DND-41 (cell line): ENCODE measurements around the gene PTPRE.

Source experiments
- ATAC-seq: fragments of 200-7000 bp; cut with Tn5 transposase; 3 replicates; pipeline ENCODE4 v1.9.1; 2021; ENCODE audit warnings: low read depth; ENCODE audit not compliant: insufficient read depth
- DNase-seq: peaks from one replicate; pipeline ENCODE4 v3.0.0-alpha.2; 2020
- H2AFZ ChIP-seq: 2 replicates; pipeline ENCODE4 v1.6.0; 2012; ENCODE audit warnings: low read depth, low read length
- H3K27ac ChIP-seq: 2 replicates; pipeline ENCODE4 v1.5.1; 2012; ENCODE audit warnings: low read length, inconsistent platforms
- H3K27me3 ChIP-seq: fragments of 200-600 bp; sonication (generic); 2 replicates; pipeline ENCODE4 v1.6.0; 2012; ENCODE audit warnings: low read length, mild to moderate bottlenecking, inconsistent platforms; ENCODE audit not compliant: insufficient read depth, poor library complexity
- H3K36me3 ChIP-seq: 2 replicates; pipeline ENCODE4 v1.5.1; 2012; ENCODE audit warnings: low read length, inconsistent platforms; ENCODE audit not compliant: insufficient read depth
- H3K4me1 ChIP-seq: 2 replicates; pipeline ENCODE4 v1.5.1; 2012; ENCODE audit warnings: mild to moderate bottlenecking, low read length; ENCODE audit not compliant: insufficient read depth
- H3K4me2 ChIP-seq: 2 replicates; pipeline ENCODE4 v1.6.0; 2012; ENCODE audit warnings: mild to moderate bottlenecking, moderate library complexity, low read length, inconsistent platforms; ENCODE audit not compliant: insufficient read depth
- H3K4me3 ChIP-seq, 2 experiments: fragments of 200-600 bp in 1 of 2; shearing (Covaris generic) in 1 of 2; 2 replicates each; pipeline ENCODE4 v1.5.1; 2012 to 2016; ENCODE audit warnings: inconsistent platforms in 2 of 2, low read length in 2 of 2, mild to moderate bottlenecking in 2 of 2, low read depth in 1 of 2, moderate library complexity in 1 of 2
- H3K79me2 ChIP-seq: 2 replicates; pipeline ENCODE4 v1.6.0; 2012; ENCODE audit warnings: low read length, inconsistent platforms; ENCODE audit not compliant: insufficient read depth
- H3K9ac ChIP-seq: 2 replicates; pipeline ENCODE4 v1.6.0; 2012; ENCODE audit warnings: low read depth, mild to moderate bottlenecking, inconsistent platforms, low read length, moderate library complexity
- H3K9me3 ChIP-seq: 2 replicates; pipeline ENCODE4 v1.5.1; 2012; ENCODE audit warnings: low read length, moderate library complexity, mild to moderate bottlenecking, inconsistent platforms; ENCODE audit not compliant: insufficient read depth, severe bottlenecking
- H4K20me1 ChIP-seq: 2 replicates; pipeline ENCODE4 v1.6.0; 2012; ENCODE audit warnings: low read length; ENCODE audit not compliant: insufficient read depth
- CTCF ChIP-seq: IDR thresholded peaks from 2 replicates; pipeline ENCODE4 v1.5.1; 2012; ENCODE audit warnings: borderline replicate concordance, low read length, moderate library complexity, mild to moderate bottlenecking; ENCODE audit not compliant: poor library complexity, severe bottlenecking; ENCODE audit errors: extremely low read depth
- EZH2 ChIP-seq: IDR thresholded peaks from 3 replicates; pipeline ENCODE4 v1.6.1; 2012; ENCODE audit warnings: borderline replicate concordance, low read depth, mild to moderate bottlenecking, moderate library complexity, low read length, inconsistent platforms; ENCODE audit not compliant: severe bottlenecking

Gene PTPRE

GRCh38 chr10:128062331-128062880 is 155.5 kb downstream of the PTPRE start:
- peak overlapping the region; percentile 86 for H3K27ac ChIP-seq
- peaks cover 51% of the 10 kb centered on the region for H3K36me3 ChIP-seq
- H3K27me3 ChIP-seq = no peaks in the 10 kb centered on the region
- no peak overlapping the region for H3K4me3 ChIP-seq
- H2AFZ ChIP-seq = no peak overlapping the region
- no peaks in the 10 kb centered on the region for H3K79me2 ChIP-seq
- peak overlapping the region; percentile 61 for H3K4me2 ChIP-seq
- no peak for ATAC-seq
- no peak for TF ChIP-seq EZH2
- no peak for TF ChIP-seq CTCF
- H3K4me1 ChIP-seq = peaks cover 44% of the 10 kb centered on the region
- peaks cover 5% of the 10 kb centered on the region; the same call in 1 of the 2 replicates for H4K20me1 ChIP-seq
- no peaks in the 10 kb centered on the region for H3K9me3 ChIP-seq
- peak overlapping the region; percentile 49; the same call in 1 of the 2 replicates for H3K9ac ChIP-seq
- peak; percentile 40 for DNase-seq

- Histone ChIP-seq H4K20me1 (peaks cover 5% of the 10 kb centered on the region; the same call in 1 of the 2 replicates), H3K27ac (peak overlapping the region; percentile 86), H3K79me2 (no peaks in the 10 kb centered on the region), H3K4me3 (peak overlapping the region in 1 of 2 experiments; percentile 18; a peak in 1 of 4 replicates), H3K9me3 (no peaks in the 10 kb centered on the region), H3K4me1 (peaks cover 44% of the 10 kb centered on the region), H3K36me3 (peaks cover 55% of the 10 kb centered on the region), H3K4me2 (peak overlapping the region; percentile 61), H3K9ac (peak overlapping the region; percentile 49), H3K27me3 (no peaks in the 10 kb centered on the region), H2AFZ (peak overlapping the region; percentile 50; the same call in 1 of the 2 replicates)
- ATAC-seq (peak; percentile 58), DNase-seq (peak; percentile 87)
- TF ChIP-seq EZH2 (no peak), CTCF (no peak)
These were observed 156.1 kb downstream of the PTPRE start for GRCh38 chr10:128062881-128063563.

- peak overlapping the region in 1 of 2 experiments; percentile 26; a peak in 1 of 4 replicates for H3K4me3 ChIP-seq
- peak overlapping the region; percentile 86 for H3K27ac ChIP-seq
- H4K20me1 ChIP-seq = peaks cover 5% of the 10 kb centered on the region; the same call in 1 of the 2 replicates
- H3K4me1 ChIP-seq = peaks cover 44% of the 10 kb centered on the region
- H3K9me3 ChIP-seq = no peaks in the 10 kb centered on the region
- no peaks in the 10 kb centered on the region for H3K79me2 ChIP-seq
- ATAC-seq = peak; percentile 54
- no peaks in the 10 kb centered on the region for H3K27me3 ChIP-seq
- peak overlapping the region; percentile 61 for H3K4me2 ChIP-seq
- peak; percentile 83 for DNase-seq
- peaks cover 58% of the 10 kb centered on the region for H3K36me3 ChIP-seq
- no peak for TF ChIP-seq CTCF
- TF ChIP-seq EZH2 = no peak
- H3K9ac ChIP-seq = peak overlapping the region; percentile 49
- no peak overlapping the region for H2AFZ ChIP-seq
These were observed 156.8 kb downstream of the PTPRE start for GRCh38 chr10:128063736-128064107.
